Stimulated activated CD4-positive, alpha-beta T cell treated with anti-CD3 and anti-CD28 coated beads, TNF-alpha, amount 100 ng/mL, for 24 hours (primary cell): ENCODE measurements around the gene PLA2G7.
"Not testable (repeated sequence)": the region's sequence is repeated elsewhere in the genome, so short reads cannot be mapped to it uniquely, and the experiment has no call there.

Experiments used
- DNase-seq, 3 experiments: peaks; one replicate each; pipeline ENCODE4 v3.0.0-alpha.2; 2020; ENCODE audit warnings: low read depth in 3 of 3

Gene PLA2G7

DNA sequence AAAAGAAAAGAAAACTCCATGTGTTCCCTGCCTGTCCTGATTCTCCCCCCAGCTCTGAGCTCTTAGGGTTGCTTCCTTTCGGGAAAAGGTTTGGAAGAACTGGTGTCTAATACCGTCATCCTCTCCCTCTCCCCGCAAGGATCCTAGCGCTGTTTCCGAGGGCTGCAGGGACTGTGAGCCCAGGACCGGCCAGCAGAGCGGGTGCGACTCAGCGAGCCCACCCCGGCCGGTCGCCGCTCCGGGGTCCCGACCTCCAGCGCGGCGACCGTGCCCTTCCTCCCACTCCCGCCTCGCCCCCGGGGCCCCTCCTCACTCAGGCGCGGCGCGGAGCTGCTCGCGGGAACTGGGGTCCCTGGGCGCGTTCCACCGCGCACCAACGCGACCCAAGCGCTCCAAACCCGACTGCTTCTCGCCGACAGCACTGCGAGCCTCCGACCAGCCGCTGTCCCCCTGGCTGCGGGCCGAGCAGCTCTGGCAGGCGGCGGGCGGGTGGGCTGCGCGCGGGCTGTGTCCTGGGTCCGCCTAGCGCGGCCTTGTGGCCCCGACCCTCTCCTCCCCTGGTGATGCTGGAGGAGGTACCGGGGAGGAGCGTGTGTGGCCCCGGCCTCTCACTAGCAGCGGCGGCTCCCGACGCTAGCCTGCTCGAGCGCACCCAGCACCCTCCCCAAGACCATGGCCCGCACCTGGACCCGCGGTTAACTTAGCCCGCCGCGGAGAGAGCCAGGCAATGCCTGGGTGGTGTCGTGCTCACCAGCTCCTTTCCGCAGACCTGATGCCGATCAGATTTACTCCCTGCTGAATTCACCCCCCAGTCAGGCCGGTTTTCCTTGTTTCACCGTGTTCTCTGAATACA, at the start of gene PLA2G7:
Gene PLA2G7, minus strand, starts transcription at position 509 of the 853 bp plus-strand sequence. CDS start 12,484 bp downstream, outside the sequence.
- DNase-seq: no peak

DNA sequence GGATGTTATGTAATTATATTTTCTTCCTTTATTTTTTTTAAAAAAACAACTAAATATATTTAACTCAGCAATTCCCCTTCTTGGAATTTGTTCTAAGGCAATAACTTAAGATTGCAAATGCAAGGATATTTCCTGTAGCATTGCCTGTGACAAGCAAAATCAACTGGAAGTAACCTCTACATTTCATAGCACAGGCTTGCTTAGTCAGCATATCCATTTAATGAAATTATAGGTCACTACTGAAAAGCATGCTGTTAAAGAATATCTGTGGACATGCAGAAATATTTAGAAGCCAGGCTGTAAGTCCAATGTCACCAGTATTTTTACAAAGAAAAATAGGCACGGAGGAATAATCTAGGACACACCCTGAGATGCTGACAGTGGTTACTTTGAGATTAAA, 49.4 kb upstream of the PLA2G7 start:
- no peak for DNase-seq

DNA sequence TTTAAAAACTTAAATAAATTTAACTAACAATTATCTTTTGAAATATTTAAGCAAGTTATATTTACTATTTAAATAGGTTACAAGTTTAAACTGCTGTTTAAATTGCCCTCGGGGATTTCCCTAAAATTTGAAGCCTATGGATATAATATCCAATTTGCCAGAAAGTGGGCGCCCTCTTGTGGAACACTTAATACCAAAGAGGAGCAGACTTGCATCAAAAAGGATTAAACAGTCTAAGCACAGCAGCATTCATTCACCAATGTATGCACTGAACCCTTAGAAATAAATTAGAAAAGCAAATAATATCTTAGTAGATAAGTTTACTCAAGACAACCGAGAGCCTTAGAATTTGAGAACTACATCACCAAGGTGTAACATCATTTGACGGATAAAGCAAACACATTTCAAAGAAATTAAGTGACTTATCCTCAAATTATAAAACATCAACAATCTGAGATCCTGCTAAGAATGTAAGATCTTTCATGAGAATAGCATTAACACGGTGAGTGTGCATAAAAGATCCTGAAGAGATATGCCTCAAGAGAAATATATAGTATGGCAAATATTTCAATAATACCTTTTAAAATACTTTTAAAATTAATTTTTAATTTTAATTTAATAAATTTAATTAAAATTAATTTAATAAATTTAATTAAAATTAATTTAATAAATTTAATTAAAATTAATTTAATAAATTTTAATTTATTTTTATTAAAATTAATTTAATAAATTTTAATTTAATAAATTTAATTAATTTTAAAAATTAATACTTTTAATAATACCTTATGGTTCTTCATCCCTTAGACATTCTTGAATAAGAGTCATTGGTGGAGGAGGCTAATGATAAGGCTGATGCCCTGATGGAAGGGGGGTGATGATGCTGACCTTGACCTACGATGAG, 46.6 kb upstream of the PLA2G7 start:
- DNase-seq: peak in 1 of 3 experiments; percentile 3

DNA sequence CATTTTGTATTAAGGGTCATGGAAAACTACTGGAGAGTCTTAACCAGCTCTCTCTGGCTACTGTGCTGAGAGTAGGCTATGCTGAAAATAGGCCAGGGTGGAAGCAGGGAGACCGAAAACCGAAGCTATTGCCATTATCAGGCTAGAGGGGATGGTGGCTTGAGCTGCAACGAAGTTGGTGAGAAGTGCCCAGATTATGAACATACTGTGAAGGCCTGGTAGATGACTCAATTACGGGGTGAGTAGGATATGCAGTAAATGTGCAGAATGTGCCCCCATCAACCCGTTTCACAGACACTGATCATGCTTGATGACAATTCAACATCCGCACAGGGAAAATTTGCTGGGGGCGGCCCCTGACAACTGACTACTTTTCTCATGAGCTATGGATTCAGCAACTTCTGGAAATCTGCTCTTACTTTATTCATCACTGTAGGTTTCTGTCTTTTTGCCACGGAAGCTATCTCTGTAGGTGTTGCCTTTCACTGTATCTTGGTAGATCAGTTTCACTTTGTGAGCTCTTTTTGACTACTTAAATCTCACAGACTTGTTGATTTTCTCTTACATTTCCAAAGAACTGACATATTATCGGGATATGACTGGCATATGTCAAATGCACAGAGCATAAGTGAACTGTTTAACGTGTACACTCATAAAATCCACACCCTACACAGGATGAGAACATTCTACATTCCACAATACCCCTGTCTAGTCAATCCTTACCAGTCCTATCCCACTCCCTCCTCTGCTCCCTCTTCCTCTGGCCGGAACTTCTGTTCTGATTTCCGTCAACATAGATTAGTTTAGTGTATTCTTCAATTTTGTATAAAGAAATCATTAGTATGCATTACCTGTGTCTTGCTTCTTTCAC, 42.5 kb upstream of the PLA2G7 start:
- no peak for DNase-seq

DNA sequence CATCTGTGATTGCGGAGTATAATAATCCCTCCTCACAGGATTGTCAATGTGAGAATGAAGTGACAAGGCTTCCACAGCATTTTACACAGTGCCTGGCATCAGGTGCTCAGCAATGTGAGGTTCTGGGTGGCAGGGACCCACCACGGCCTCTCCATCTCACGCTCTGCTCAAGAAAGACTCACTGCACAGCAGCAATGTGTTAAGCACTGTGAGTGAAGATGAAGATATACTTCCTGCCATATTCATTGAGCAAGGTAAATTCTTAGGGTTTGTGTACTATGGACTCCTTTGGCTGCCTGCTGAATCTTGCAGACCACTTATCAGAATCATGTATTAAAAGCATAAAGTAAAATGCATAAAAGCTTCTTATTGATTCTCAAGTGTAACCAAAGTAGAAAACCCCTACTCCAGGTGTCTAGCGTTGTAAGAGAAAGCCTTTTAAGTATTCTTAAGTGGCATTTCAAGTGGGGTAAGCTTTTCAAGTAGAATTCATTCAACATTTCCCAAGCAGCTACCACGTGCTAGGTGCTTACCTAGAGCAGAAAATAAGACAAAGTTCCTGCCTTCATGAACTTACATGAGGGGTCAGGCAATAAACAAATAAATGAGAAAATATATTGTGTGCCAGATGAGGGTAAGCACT, 41.0 kb upstream of the PLA2G7 start:
- DNase-seq: no peak

DNA sequence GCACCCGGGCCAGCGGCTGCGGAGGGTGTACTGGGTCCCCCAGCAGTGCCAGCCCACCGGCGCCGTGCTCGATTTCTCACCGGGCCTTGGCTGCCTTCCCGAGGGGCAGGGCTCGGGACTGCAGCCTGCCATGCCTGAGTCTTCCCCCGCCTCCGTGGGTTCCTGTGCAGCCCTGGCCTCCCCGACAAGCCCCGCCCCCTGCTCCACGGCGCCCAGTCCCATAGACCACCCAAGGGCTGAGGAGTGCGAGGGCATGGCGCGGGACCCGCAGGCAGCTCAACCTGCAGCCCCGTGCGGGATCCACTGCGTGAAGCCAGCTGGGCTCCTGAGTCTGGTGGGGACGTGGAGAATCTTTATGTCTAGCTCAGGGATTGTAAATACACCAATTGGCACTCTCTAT, 39.6 kb upstream of the PLA2G7 start:
- not testable (repeated sequence) for DNase-seq

DNA sequence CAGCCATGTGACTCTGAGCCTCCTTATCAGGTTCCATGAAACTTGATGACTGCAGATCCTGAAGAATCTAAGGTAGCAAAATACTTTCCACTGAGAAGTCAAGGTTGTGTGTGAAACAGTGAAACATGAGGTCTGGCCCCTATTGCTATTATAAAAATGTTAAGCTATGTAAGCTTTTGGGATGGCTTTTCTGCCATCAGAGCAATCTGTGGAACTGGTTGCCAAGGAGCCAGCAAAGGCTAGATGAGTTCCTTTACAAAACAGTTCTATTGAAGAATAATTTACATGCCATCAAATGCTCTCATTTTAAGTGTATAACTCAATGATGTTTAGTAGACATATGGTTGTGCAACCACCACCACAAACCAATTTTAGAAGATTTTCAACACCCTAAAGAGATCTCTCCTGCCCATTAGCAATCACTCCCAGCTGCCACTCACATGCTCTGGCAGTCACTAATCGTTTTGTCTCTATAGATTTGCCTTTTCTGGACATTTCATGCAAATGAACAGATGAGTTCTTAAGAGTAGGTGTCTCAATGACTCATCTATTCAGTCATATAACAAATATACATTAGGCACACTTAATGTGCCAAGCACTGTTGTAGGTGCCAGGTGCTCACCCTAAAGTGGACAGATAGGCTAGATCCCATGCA, 38.2 kb upstream of the PLA2G7 start:
- DNase-seq: no peak

DNA sequence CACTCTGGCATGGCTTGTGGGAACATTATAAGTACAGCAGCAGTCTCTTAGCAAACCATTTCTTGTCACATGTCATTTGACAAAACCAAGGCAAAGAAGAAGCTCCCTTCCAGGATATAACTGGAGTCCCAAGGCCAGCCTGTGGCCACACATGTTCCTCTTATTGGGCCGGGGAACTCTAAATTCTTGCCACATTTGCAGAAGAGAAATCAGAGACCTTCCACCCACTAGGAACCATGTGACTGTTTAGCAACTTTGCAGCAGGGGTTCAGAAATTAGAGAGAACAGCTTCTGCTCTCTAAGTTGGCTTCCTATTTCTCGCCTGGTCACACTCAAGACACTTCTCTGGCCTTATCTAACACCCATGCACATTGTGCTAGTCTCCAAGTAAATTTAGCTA, 37.6 kb upstream of the PLA2G7 start:
- no peak for DNase-seq

DNA sequence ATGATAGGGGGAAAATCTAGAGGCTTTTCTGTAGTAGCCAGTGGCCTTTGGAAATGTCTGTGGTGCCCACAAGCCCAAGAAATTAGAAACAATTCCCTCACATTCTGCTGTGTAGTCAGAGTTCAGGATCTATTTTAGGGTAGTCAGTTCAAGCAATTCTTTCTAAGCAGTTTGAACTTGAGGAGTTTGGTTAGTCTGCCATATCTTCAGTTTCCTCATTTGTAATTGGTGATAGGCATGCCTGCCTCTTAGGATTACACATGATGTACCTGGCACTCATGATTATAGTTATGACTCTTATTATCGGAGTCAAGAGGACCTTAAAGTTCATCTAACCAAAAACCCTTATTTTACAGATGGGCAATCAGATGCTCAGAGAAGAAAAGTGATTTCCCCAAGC, 36.8 kb upstream of the PLA2G7 start:
- no peak for DNase-seq

DNA sequence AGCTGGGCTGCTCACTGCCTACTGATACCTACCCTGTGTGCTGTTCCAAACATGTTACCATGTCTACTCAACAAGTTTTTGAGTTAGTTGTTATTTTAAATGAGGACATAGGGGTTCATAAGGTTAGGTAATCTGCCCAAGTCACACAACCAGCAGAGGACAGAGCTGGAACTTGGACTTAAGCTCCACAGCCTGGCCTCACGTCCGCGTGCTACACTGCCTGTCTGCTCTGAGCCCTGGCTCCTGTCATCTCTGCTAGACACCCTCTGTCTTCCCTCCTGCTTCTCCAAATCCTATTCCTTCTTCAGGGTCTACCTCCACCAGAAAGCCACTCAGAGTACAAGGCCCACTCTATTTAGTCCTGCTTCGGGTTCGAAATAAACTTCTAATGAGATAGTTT, 29.8 kb upstream of the PLA2G7 start:
- DNase-seq: no peak

DNA sequence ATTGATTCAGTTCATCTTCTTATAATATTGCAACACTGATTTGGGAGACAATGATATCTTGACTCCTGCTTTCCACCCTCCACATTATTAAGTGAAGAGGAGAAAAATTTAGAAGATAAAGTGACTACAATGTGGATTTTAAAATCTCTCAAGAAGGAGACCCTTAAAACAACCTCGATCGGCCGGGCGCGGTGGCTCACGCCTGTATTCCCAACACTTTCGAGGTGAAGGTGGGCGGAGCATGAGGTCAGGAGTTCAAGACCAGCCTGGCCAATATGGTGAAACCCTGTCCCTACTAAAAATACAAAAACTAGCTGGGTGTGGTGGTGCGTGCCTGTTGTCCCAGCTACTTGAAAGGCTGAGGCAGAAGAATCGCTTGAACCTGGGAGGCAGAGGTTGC, 29.1 kb upstream of the PLA2G7 start:
- DNase-seq: not testable (repeated sequence)

DNA sequence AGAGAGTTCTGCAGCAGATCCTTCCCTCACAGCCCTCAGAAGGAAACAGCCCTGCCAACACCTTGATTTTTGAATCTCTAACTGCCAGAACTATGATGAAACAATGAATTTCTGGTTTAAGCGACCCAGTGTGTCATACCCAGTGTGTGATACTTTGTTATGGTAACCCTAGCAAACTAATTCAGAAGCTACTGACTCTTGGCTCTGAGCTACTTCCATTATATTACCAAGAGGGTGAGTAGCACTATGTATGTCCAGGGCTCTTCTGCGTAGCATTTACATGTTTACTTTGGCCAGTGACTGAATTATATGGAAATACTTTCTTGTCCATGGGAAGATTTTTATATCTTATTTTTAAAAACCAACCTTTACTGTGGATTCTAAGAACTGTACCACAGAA, 28.3 kb upstream of the PLA2G7 start:
- no peak for DNase-seq

DNA sequence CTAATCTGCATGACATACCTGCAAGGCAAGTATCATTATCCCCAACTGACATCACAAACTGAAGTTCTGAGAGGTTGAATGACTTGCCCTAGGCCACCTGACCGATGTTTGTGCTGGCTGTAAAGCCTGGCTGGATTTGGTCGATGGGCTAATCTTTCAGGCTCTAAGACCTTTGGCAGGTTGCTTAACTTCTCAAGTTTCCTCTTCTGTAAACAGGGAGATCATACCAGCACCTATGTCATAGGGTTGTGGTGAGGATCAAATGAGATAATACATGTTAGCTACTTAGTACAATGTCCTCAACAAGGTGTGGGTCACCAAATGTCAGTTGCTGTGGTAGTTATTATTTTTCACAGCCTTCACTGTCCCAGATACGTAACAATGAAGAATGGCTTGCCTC, 25.8 kb upstream of the PLA2G7 start:
- no peak for DNase-seq

DNA sequence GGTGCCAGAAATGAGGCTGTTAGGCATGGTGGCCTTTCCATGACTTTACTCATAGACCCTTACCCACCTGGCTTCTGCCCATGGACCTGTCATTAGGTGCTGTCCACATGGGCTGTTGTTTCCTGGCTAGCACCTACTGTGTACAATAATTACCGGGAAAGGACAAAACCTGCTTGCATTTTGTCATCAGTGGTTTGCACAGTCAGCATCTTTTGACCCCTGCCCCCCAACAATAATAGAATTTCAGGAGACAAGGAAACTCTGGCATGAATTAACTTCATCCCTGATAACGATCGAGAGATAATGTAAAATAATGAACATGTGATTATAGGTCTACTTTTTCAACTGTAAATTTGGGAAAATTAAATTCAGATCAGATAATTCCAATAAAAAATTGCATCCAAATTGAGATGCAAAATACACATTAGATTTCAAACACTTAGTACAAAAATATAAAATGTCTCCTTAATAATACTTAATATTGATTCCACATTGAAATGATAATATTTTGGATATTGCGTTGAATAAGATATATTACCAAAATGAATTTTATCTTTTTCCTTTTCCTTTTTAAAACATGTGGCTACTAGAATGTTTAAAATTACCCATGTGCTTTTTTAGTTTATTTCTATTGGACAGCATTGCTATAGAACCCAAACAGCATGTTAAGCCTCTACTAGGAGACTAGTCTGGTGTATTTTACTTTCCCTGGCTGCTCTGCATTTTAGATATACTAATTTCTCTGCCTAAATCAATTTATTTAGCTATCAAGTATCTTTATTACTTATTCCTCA, 24.0 kb upstream of the PLA2G7 start:
- DNase-seq: no peak

DNA sequence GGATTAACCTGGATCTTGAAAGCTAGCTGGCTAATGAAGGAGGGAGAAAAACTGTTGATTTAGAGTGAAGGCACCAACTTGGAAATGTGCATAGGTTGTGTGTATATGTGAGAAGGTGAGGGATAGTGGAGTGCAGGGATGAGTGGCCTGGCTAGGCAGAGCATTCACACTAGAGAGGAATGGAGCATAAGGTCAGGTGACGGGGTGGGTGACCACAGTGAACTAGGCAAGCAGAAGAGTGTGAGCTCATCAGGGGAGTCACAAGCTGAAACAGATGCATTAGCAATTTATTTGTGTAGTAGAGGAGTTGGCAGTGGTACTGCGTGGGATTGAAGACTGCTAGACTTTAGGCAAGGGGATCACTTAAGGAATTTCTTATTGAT, 22.0 kb upstream of the PLA2G7 start:
- no peak for DNase-seq

DNA sequence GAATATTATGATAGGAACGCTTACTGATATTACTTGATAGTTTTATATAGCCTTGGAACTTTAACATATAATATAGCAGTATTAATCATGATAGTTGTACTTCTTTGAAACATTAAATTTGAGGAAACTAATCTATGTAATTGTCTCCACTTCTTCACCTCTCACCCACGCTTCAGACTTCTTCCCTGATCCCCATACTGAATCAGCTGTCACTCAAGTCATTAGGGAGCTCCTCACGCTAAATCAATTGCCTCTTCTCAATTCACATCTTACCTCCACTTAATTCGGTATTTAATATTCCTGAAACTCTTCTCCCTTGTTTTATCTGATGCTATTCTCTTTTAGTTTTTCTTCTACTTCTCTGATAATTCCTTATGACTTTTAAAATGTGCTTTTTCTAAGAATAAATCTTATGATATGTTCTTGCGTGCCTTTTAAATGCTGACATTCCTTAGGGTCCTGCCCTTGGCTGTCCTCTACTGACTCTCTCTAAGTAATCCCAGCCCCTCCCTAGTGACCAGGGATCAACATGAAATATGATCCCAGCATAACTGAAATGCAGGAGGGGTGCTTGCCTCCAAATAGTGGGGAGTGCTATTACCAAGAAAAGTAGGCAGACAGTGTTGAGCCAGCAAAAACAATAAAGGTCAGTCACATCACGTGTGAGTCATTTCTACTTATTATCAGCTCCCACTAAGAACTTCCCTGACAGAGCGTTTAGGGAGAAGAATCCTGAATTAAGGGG, 21.5 kb upstream of the PLA2G7 start:
- no peak for DNase-seq

DNA sequence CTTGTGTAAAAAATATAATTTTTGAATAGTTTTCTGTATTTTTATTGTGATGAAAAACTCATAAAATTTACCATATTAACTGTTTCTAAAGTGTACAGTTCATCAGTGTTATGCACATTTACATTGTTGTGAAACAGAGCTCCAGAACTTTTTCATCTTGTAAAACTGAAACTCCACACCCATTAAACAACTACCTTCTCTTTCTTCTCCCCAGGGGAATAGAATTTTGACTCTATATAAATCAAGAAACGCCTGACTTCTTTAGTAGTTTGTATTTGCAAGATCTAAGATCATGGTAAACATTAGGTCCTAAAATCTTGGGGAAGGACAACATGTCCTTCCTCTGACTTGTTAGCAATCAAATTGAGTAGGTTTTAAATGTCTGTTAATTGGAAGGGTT, 20.7 kb upstream of the PLA2G7 start:
- no peak for DNase-seq

DNA sequence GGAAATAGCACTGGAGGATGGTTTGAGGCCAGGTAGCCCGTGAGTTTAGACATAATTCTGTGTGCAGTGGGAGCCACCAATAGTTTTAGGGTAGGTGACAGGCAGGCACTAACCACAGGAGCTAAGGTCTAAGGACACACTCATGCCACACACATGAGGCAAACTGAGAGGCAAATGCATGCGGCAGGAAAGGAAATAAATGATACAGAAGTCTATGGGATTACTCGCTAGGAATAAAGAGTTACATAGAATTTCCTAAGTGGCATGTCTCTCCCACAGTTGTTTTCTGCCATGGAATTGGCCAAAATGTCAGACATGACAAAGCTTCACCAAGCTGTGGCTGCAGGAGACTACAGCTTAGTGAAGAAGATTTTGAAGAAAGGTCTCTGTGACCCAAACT, 16.5 kb upstream of the PLA2G7 start:
- no peak for DNase-seq

DNA sequence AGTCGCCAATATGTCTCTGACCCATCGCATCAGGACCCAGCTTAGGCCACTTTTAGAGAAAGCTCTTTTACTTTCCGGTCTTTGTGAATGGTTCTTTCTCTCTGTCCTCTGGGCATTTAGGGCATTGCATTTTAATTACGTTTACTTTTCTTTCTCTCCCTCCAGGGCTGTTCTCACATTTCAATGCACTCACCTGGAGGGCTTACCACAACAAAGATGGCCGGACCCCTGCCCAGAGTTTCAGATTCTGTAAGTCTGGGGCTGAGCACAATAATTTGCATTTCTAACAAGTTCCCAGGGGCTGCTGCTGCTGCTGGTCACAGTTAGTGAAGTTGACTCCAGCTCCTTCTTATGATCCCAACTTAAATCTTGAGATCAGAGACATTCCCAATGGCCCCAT, 14.6 kb upstream of the PLA2G7 start:
- DNase-seq: no peak
